GM12878 (cell line): Measurements from ENCODE around the gene ANXA11. TPM values are rescaled to one million over a fixed set of nuclear protein-coding genes. Genes with fewer than 3 reads are reported as not detected.
A peak's percentile ranks its signal among the peaks of the same experiment; 100 is the strongest.

Experiments used
- ATAC-seq: fragments of 200-7000 bp; cut with Tn5 transposase; 3 replicates; pipeline ENCODE4 v1.9.1; 2020; ENCODE audit warnings: mild to moderate bottlenecking, moderate library complexity
- BruUV-seq: library from RNA; stranded (reverse); fragments of 400-500 nt; replicated peaks from 2 replicates; lab custom pipeline; 2021; lab: Mats Ljungman, UMichigan
- CTCF ChIA-PET: fragments of 300-600 bp; sonication (Branson Sonifier 250); formaldehyde crosslinking; extraction: SDS; loops from one replicate; lab custom pipeline; 2021; ENCODE audit warnings: inconsistent platforms; lab: Yijun Ruan, JAX
- POLR2A ChIA-PET: fragments of 350-600 bp; formaldehyde crosslinking; extraction: SDS; loops from one replicate; lab custom pipeline; 2021; ENCODE audit warnings: inconsistent platforms; lab: Charles Lee
- RAD21 ChIA-PET: fragments of 300-600 bp; sonication (Branson Sonifier 250); formaldehyde crosslinking; loops from one replicate; lab custom pipeline; 2023; ENCODE audit warnings: antibody characterized with exemption; ENCODE audit not compliant: unreplicated experiment; lab: Charles Lee
- SMC1A ChIA-PET: fragments of 300-600 bp; sonication (Branson Sonifier 250); formaldehyde crosslinking; loops from one replicate; lab custom pipeline; 2023; ENCODE audit not compliant: unreplicated experiment, uncharacterized antibody; lab: Charles Lee
- DNase-seq: peaks from one replicate; pipeline ENCODE4 v3.0.0-alpha.2; 2011; ENCODE audit warnings: low read depth, low spot score
- FAIRE-seq: peaks from 3 replicates; lab custom pipeline; 2011; peaks lifted over from hg19 to GRCh38; lab: Jason Lieb, UNC
- H2AFZ ChIP-seq: 2 replicates; pipeline ENCODE4 v1.6.0; 2011; ENCODE audit warnings: low read depth, low read length, control low read depth; ENCODE audit not compliant: control insufficient read depth
- H3K27ac ChIP-seq: 2 replicates; pipeline ENCODE4 v1.5.1; 2011; ENCODE audit warnings: control low read depth; ENCODE audit not compliant: control insufficient read depth, insufficient read depth
- H3K27me3 ChIP-seq, 2 experiments: replicated peaks in 1 of 2; 2 replicates each; pipeline versions ENCODE4 v1.6.0 to v1.6.1; 2011; ENCODE audit warnings: low read length in 1 of 2; ENCODE audit not compliant: control insufficient read depth in 2 of 2, insufficient read depth in 2 of 2
- H3K36me3 ChIP-seq, 2 experiments: 2 replicates each; pipeline ENCODE4 v1.5.1; 2011; ENCODE audit warnings: low read length in 1 of 2; ENCODE audit not compliant: control insufficient read depth in 2 of 2, insufficient read depth in 2 of 2
- H3K4me1 ChIP-seq: 2 replicates; pipeline ENCODE4 v1.6.1; 2011; ENCODE audit warnings: mild to moderate bottlenecking, low read length, moderate library complexity, mixed read lengths; ENCODE audit not compliant: control insufficient read depth, insufficient read depth
- H3K4me2 ChIP-seq: 2 replicates; pipeline ENCODE4 v1.6.0; 2011; ENCODE audit warnings: control low read depth; ENCODE audit not compliant: control insufficient read depth, insufficient read depth
- H3K4me3 ChIP-seq: fragments of 200-600 bp; sonication (generic); 2 replicates; pipeline ENCODE4 v1.5.1; 2016
- H3K79me2 ChIP-seq: 2 replicates; pipeline ENCODE4 v1.6.0; 2011; ENCODE audit warnings: low read length; ENCODE audit not compliant: control insufficient read depth, insufficient read depth
- H3K9ac ChIP-seq: 2 replicates; pipeline ENCODE4 v1.8.0; 2011; ENCODE audit warnings: low read length, control low read depth, mixed read lengths; ENCODE audit not compliant: control insufficient read depth, insufficient read depth
- H3K9me3 ChIP-seq: replicated peaks from 3 replicates; pipeline ENCODE4 v1.5.1; 2011; ENCODE audit warnings: mild to moderate bottlenecking, low read length; ENCODE audit not compliant: control insufficient read depth, insufficient read depth
- H4K20me1 ChIP-seq: 2 replicates; pipeline ENCODE4 v1.6.0; 2011; ENCODE audit not compliant: control insufficient read depth, insufficient read depth
- FOS ChIP-seq: IDR thresholded peaks from 3 replicates; pipeline ENCODE4 v1.6.1; 2011; ENCODE audit warnings: borderline replicate concordance; ENCODE audit not compliant: insufficient read length; ENCODE audit errors: extremely low read depth
- JUND ChIP-seq: IDR thresholded peaks from 2 replicates; pipeline ENCODE4 v1.6.1; 2012; ENCODE audit warnings: low read depth, mild to moderate bottlenecking, low read length, improper control_type of control experiment, moderate library complexity
- MEF2B ChIP-seq: fragments of 450-650 bp; IDR thresholded peaks from 2 replicates; pipeline ENCODE4 v1.6.1; 2018; ENCODE audit warnings: mild to moderate bottlenecking, moderate library complexity; ENCODE audit not compliant: partially characterized antibody, poor library complexity, severe bottlenecking
- MTA2 ChIP-seq: fragments of 450-650 bp; IDR thresholded peaks from 2 replicates; pipeline ENCODE4 v1.6.1; 2016; ENCODE audit warnings: low read depth, mild to moderate bottlenecking, moderate library complexity
- NBN ChIP-seq: fragments of 450-650 bp; IDR thresholded peaks from 2 replicates; pipeline ENCODE4 v1.6.1; 2016
- SMAD5 ChIP-seq: IDR thresholded peaks from 2 replicates; pipeline ENCODE4 v1.6.1; 2016; ENCODE audit warnings: antibody characterized with exemption, low read depth
- YBX1 ChIP-seq: fragments of 450-650 bp; IDR thresholded peaks from 2 replicates; pipeline ENCODE4 v1.6.1; 2016; ENCODE audit warnings: antibody characterized with exemption
- WGBS: methylation state at CpG from one replicate; pipeline ENCODE4 v1.1.6; 2016; ENCODE audit warnings: low lambda C conversion rate; ENCODE audit not compliant: insufficient replicate concordance, insufficient coverage; ENCODE audit errors: missing lambda C conversion rate; 5-methylcytosine and 5-hydroxymethylcytosine counted together
- in situ Hi-C: fragments of 300-500 bp; cut with MboI; formaldehyde crosslinking; loops from 9 replicates; pipeline ENCODE4 v1.14.3; 2018; ENCODE audit warnings: mixed read lengths
- intact Hi-C: fragments of 100-400 bp; cut with micrococcal nuclease; formaldehyde crosslinking; loops from one replicate; pipeline ENCODE4 v1.14.2; 2022; ENCODE audit not compliant: unreplicated experiment
- polyA plus RNA-seq, 11 experiments: library from polyadenylated mRNA; depleted of rRNA in 4 of 11; unstranded in 6 of 11; stranded (reverse) in 5 of 11; fragments of >200 nt; fragmentation: Nextera tagmentation in 4 of 11; fragmentation: Illumina TruSeq in 1 of 11; extraction: Ambion mirVana in 4 of 11; extraction: Trizol in 1 of 11; gene quantifications; 1 replicate in 1 of 11; 2 replicates in 10 of 11; pipeline versions ENCODE4 v1.2.1 to v1.2.3, GENCODE V29; 2011 to 2016; ENCODE audit warnings: inconsistent platforms in 2 of 11, missing spikeins in 2 of 11, low read depth in 1 of 11
- total RNA-seq, 4 experiments: library from RNA; depleted of rRNA in 3 of 4; stranded (reverse); fragments of >200 nt in 3 of 4; fragmentation: Illumina TruSeq in 1 of 4; extraction: Trizol in 1 of 4; gene quantifications; 2 replicates each; pipeline versions ENCODE4 v1.2.1 to v1.2.3, GENCODE V29; 2013 to 2021
- TF ChIP-seq, protein P1 (sequence below): fragments of 450-650 bp; IDR thresholded peaks from 2 replicates; pipeline ENCODE4 v1.6.1; 2017; ENCODE audit warnings: low read depth, mild to moderate bottlenecking, moderate library complexity

The ANXA11 gene
- total and polyA plus RNA-seq, 10 of the 15 experiments (the other 5 are each of a cell fraction or from before 2014, with no cell fraction given), result 25.0 to 129 (median 72.2) TPM

DNA sequence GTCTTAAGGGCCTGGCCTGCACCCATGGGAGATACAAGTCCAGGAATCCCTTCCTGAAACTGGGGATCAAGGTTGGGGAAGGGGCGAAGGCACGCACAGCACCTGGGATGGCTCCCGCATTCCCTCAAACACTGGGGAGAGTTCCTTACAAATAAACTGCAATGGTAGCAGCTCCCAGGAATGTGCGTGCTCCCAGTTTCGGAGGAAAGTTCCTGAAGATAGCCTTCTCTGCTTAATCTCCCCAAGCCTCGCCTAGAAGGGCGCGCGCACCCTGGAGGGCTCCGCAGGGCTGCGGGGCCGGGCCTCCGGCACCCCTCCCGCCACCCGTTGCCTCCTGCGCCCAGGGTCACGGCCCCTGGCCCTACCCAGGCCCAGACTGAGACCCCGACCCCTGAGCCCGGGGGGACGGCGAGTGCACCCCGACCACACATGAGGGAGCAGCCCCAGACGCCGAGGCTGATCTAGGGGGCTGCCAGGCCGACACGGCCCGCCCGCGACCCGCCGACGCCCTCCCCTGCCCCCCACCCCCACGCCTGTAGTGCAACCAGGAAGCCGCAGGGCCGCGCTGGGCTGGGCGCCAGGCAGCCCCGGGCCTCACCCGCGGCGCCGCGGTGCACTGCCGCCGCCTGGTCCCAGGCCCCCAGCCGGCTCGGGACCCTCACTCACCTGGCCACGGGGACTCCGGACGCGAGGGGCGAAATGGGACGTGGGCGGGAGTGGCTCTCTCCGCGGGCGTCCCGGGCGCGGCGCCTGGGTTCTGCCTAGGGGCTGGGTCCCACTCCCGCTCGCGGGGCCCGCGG is 460 bp downstream of the ANXA11 start (continued):
- TF ChIP-seq MEF2B (no peak), NBN (no peak), SMAD5 (no peak), YBX1 (no peak), JUND (no peak), FOS (no peak)

DNA sequence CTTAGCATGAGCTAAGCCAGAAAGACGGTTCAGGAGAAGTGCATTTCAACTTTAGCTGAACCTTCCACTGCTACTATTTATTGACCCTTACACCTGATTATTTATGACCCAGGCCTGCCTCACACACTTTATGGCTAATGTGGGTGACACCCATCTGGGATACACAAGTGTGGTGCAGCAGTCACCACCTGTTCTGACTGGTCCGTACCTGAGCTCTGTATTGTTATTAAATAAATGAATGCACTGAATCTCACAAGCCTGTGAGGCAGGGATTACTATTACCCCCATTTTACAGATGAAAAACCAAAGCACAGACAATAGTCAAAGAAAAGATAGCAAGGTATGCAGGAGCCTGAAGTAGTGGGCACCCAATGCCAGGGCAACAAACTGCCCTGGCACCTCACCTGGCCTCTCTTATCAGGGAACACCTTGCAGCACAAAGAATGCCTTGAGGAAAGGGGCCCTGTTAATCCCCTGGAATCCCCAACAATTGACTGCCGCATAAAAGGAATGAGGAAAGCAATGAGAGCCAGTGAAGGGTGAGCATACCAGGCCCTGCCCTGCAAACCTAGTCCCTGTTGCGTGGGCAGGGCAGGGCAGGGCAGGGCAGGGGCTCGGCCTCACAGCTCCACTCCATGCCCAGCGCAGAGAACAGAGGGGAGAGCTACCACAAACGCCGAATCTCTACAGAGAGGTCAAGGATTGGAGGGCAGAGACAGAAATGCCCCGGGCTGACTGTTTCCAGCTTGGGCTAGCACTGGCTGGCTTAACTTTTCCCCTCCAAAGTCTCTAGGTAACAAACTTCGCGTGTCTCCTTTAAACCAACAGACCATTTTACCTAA is 1.3 kb downstream of the ANXA11 start:
- peak overlapping the region; percentile 68 for H3K4me3 ChIP-seq
- ChIA-PET CTCF (interaction anchor here (0.7 to 3.7 kb wide), 14 partner anchors 9 to 60 kb away, joined by 3 to 23 read pairs (median 5); no protein-coding TSS in a partner anchor), RAD21 (interaction anchor here (1.0 to 4.9 kb wide), 10 partner anchors 13 to 60 kb away, joined by 3 to 59 read pairs (median 5); no protein-coding TSS in a partner anchor), SMC1A (interaction anchor here (0.7 to 4.4 kb wide), 13 partner anchors 12 to 261 kb away, joined by 3 to 29 read pairs (median 4); no protein-coding TSS in a partner anchor), POLR2A (interaction anchor here (0.8 to 2.7 kb wide), 4 partner anchors 9 to 28 kb away, joined by 3 to 18 read pairs (median 4); no protein-coding TSS in a partner anchor)
- in situ Hi-C loops (no loop called here), intact Hi-C loops (loop anchor here (1.0 to 2.0 kb wide), 2 partner anchors 15 to 17 kb away; no protein-coding TSS in a partner anchor)
- H3K4me1 ChIP-seq, result peaks cover 12% of the 10 kb centered on the region
- WGBS, result 11% methylated on average over 11 of the region's 11 CpGs
- no peaks in the 10 kb centered on the region for H3K27me3 ChIP-seq
- peak; percentile 43 for ATAC-seq
- BruUV-seq, result no TSS peak
- peak overlapping the region; percentile 95 for H3K27ac ChIP-seq
- H3K4me2 ChIP-seq, result peak overlapping the region; percentile 81
- DNase-seq, result no peak
- peaks cover 59% of the 10 kb centered on the region for H3K79me2 ChIP-seq
- no peaks in the 10 kb centered on the region for H3K9me3 ChIP-seq
- no peak for TF ChIP-seq MTA2
- TF ChIP-seq, protein P1, sequence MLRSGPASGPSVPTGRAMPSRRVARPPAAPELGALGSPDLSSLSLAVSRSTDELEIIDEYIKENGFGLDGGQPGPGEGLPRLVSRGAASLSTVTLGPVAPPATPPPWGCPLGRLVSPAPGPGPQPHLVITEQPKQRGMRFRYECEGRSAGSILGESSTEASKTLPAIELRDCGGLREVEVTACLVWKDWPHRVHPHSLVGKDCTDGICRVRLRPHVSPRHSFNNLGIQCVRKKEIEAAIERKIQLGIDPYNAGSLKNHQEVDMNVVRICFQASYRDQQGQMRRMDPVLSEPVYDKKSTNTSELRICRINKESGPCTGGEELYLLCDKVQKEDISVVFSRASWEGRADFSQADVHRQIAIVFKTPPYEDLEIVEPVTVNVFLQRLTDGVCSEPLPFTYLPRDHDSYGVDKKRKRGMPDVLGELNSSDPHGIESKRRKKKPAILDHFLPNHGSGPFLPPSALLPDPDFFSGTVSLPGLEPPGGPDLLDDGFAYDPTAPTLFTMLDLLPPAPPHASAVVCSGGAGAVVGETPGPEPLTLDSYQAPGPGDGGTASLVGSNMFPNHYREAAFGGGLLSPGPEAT, result peak; percentile 29; the same call in 1 of the 2 replicates
- no peaks in the 10 kb centered on the region for H4K20me1 ChIP-seq
- peak overlapping the region; percentile 82 for H3K9ac ChIP-seq
- H2AFZ ChIP-seq, result peak overlapping the region; percentile 75; the same call in 1 of the 2 replicates
- no peak for FAIRE-seq
- no peaks in the 10 kb centered on the region for H3K36me3 ChIP-seq
